Ishikawa (cell line): ENCODE measurements around the gene UBE2L5.

Source experiments
- FOXM1 ChIP-seq: IDR thresholded peaks from 2 replicates; pipeline ENCODE4 v1.6.1; 2012; ENCODE audit warnings: low read depth, borderline replicate concordance
- RAD21 ChIP-seq: IDR thresholded peaks from 2 replicates; pipeline ENCODE4 v1.6.1; 2012; ENCODE audit warnings: low read depth

GRCh38 chr13:30473675-30474074 lies 51.4 kb downstream of the UBE2L5 start:
- no peak for TF ChIP-seq RAD21
- no peak for TF ChIP-seq FOXM1
